ENCODE data around the gene KDM4C.

The KDM4C gene

DNA sequence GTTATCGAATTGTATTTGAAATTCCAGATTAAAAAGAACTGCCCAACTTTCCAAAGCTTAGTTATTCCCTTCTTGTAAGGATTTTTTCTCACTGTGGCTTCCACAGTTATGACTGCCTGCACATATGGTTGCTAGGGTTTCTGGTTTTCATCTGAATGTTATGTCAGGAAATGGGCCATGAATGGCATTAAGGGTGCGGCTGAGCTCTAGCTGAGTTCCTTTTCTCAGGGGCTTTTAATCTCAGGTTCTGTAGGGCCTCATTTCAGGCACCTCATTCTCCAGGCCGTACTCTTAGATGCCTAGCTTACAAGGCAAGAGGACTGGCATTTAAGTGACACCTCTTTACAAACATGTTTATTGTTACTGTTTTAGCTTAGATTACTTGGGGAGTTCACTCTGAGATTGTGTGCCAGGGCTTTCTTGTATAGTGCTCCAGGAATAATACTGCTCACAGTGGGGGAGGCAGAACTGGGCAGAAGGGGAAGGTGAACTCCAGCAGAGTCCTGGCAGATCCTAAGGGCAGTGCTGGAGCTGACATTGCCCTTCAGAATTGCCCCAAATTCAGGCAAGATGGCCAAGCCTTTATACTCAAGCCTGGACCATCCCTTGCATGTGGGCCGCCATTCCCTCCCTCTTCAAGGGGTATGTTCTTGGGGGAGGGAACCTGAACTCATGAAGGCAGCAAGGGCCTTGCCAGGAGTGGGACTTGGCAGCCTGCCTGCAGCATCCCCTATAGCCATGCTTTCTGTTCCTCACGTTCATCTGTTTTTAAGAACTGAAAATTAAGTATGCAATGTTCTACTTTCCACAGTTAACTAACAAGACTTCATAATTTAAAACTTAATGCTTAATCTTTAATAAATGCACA lies 111.5 kb downstream of the KDM4C start:
- peaks cover 0 to 4% (median 0%) of the 10 kb centered on the region in 4 donors for H3K4me1 ChIP-seq
- H3K27ac ChIP-seq = no peak overlapping the region
- peaks cover 0 to 1% (median under 1%) of the 10 kb centered on the region in 3 donors for H3K36me3 ChIP-seq
- no peaks in the 10 kb centered on the region for H3K27me3 ChIP-seq
- intact Hi-C loops (cut with DNase I; ENCODE audit: low total_unique reads) = no loop called here
- peaks cover 0 to 2% (median 2%) of the 10 kb centered on the region in 3 donors for H3K9me3 ChIP-seq
- DNase-seq = no peak
- TF ChIP-seq, protein P1, sequence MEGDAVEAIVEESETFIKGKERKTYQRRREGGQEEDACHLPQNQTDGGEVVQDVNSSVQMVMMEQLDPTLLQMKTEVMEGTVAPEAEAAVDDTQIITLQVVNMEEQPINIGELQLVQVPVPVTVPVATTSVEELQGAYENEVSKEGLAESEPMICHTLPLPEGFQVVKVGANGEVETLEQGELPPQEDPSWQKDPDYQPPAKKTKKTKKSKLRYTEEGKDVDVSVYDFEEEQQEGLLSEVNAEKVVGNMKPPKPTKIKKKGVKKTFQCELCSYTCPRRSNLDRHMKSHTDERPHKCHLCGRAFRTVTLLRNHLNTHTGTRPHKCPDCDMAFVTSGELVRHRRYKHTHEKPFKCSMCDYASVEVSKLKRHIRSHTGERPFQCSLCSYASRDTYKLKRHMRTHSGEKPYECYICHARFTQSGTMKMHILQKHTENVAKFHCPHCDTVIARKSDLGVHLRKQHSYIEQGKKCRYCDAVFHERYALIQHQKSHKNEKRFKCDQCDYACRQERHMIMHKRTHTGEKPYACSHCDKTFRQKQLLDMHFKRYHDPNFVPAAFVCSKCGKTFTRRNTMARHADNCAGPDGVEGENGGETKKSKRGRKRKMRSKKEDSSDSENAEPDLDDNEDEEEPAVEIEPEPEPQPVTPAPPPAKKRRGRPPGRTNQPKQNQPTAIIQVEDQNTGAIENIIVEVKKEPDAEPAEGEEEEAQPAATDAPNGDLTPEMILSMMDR (IDR thresholded peaks at IDR 0.05) = no peak
- H3K4me3 ChIP-seq = no peak overlapping the region

DNA sequence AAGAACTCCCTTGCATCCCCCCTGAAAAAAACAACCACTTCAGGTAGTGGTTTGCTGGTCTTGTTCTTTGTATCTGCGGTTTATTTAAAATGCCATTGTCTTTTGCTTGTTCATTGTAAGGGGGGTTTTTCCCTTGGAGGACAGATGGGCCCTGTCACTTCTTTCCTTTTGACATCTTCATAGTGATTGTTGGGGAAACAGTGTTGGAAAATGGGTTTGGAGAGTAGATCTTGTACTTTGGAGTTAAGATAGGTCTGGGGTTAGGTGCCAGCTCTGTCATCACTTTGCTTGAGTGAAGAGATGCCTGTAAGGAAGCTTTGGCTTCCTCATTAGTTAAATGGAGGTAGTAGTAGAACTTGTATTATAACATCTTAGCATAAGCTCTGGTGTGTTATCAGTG lies 112.4 kb downstream of the KDM4C start:
- H3K27me3 ChIP-seq = no peaks in the 10 kb centered on the region
- H3K4me3 ChIP-seq = no peak overlapping the region
- no peak overlapping the region for H3K27ac ChIP-seq
- TF ChIP-seq, protein P1 (IDR thresholded peaks at IDR 0.05) = no peak
- DNase-seq = no peak
- H3K4me1 ChIP-seq = peaks cover 0 to 4% (median 0%) of the 10 kb centered on the region in 4 donors
- intact Hi-C loops (cut with DNase I; ENCODE audit: low total_unique reads) = no loop called here
- H3K36me3 ChIP-seq = no peaks in the 10 kb centered on the region
- H3K9me3 ChIP-seq = no peaks in the 10 kb centered on the region

DNA sequence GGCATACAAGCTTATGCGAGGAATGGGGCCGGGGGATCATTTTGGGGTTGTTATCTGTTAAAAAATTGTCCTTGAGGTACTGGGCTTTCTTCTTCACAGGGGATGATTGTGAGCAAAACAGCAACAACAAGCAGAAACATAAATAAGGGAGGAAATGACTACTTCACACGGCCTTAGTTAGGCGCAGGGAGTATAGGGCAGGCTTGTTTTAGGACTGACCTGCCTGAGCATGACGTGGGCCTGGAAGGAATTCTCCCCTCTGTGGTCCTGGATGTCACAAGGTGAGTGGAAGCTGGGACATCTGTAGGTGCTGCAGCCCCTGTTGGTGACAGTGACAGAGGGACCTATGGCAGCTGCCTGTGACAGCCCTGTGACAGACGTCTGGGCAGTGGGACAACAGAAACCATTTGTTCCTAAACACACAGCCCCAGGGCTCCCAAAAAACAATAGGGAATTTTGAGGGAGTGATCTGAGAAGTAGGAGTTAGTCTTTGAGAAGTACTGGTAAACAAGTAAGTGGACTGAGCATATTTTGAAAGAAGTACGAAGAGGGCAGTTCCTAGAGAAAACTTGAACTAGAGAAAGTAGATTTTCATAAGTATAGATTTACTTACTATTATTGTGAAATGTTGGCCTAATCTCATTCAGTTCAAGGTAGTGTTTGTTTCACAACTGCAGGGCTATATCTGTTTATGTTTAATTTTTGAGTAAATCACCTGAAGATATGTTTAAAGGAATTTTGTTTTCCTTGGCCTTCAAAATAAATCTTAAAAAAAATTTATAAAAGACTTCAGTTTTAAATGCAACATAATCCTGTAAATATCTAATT lies 113.1 kb downstream of the KDM4C start:
- H3K9me3 ChIP-seq = no peaks in the 10 kb centered on the region
- DNase-seq = no peak
- H3K27ac ChIP-seq = no peak overlapping the region
- no peak overlapping the region for H3K4me3 ChIP-seq
- peaks cover 0 to 4% (median 0%) of the 10 kb centered on the region in 4 donors for H3K4me1 ChIP-seq
- no peaks in the 10 kb centered on the region for H3K36me3 ChIP-seq
- H3K27me3 ChIP-seq = no peaks in the 10 kb centered on the region
- intact Hi-C loops (cut with DNase I; ENCODE audit: low total_unique reads) = no loop called here
- TF ChIP-seq, protein P1 (IDR thresholded peaks at IDR 0.05) = no peak

DNA sequence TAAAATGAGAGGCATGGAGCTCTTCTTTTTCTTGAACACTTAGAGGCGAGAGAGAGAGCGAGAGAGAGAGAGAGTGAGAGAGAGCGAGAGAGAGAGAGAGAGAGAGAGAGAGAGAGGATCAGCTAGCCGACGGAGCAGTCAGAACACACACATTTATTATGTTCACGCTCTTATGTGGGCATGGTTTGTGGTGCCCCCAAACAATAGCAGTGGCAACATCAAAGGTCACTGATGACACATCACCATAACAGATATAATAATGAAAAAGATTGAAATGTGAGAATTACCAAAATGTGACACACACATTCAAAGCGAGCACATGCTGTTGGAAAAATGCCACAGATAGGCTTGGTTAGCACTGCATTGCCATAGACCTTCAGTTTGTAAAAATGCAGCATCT lies 116.1 kb downstream of the KDM4C start:
- Histone ChIP-seq H3K4me3 (no peak overlapping the region), H3K9me3 (no peaks in the 10 kb centered on the region), H3K27ac (no peak overlapping the region), H3K4me1 (peaks cover 0 to 4% (median 0%) of the 10 kb centered on the region in 4 donors), H3K36me3 (no peaks in the 10 kb centered on the region), H3K27me3 (no peaks in the 10 kb centered on the region)
- DNase-seq = no peak
- TF ChIP-seq, protein P1 (IDR thresholded peaks at IDR 0.05) = no peak
- intact Hi-C loops (cut with DNase I; ENCODE audit: low total_unique reads) = no loop called here

DNA sequence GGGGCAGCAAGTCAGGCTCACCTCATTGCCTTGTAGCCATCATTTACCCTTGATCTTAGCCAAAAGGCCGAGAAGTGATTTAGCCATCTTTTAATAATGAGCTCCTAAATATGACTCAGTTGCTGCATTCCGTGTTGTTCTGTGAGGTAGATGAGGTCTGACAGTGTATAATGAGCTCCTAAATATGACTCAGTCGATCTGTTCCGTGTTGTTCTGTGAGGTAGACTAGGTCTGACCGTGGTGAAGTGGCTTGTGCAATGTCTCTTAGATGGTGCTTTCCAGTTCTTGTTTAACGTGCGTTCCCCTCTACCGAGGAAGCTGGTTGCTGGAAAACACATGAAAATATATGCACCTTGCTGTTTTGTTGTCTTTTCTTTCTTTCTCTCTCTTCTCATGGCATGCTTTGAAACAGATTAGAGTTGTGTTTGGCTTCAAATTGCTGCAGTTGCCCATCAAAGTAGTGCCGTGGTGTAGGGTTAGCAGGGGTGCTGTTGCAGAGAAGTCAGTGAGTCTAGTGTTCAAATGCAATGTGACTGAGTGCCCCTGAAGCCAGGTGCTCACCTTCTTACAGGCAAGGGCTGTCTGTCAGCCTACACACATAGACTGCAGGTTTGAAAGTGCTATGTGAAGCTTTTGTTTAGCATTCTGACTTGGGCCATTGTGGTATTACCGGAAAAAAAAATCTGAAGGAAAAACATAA lies 118.6 kb downstream of the KDM4C start:
- Histone ChIP-seq H3K27me3 (no peaks in the 10 kb centered on the region), H3K27ac (no peak overlapping the region), H3K36me3 (no peaks in the 10 kb centered on the region), H3K4me3 (no peak overlapping the region), H3K9me3 (no peaks in the 10 kb centered on the region), H3K4me1 (no peaks in the 10 kb centered on the region)
- TF ChIP-seq, protein P1 (IDR thresholded peaks at IDR 0.05) = no peak
- intact Hi-C loops (cut with DNase I; ENCODE audit: low total_unique reads) = no loop called here
- DNase-seq = no peak
